Measurements from ENCODE around the gene REX1BD.

DNA sequence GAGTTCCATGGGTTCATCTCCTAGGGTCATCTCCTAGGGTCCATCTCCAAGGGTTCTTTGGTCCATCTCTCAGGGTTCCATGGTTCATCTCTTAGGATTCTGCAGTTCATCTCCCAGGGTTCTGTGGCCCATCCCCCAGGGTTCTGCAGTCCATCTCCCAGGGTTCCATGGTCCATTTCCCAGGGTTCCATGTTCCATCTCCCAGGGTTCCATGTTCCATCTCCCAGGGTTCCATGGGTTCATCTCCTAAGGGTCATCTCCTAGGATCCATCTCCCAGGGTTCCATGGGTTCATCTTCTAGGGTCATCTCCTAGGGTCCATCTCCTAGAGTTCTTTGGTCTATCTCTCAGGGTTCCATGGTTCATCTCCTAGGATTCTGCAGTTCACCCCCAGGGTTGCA is 29.0 kb downstream of the REX1BD start:
- TF ChIP-seq CTCF (IDR thresholded peaks at IDR 0.05) (no peak), POLR2A (IDR thresholded peaks at IDR 0.05) (no peak)
